Activated naive CD8-positive, alpha-beta T cell treated with anti-CD3 and anti-CD28 coated beads for 36 hours (primary cell): ENCODE data around the gene REM2. TPM values are rescaled to one million over a fixed set of nuclear protein-coding genes. Genes with fewer than 3 reads are reported as not detected.
A peak's percentile ranks its signal among the peaks of the same experiment; 100 is the strongest.
"Not testable (repeated sequence)": the region's sequence is repeated elsewhere in the genome, so short reads cannot be mapped to it uniquely, and the experiment has no call there.

Experiments used
- DNase-seq: peaks from one replicate; pipeline ENCODE4 v3.0.0; 2021
- H3K27ac Mint-ChIP-seq: one replicate; pipeline ENCODE4 v1.8.0; 2022; ENCODE audit warnings: mild to moderate bottlenecking, moderate library complexity, mixed read lengths
- H3K27me3 Mint-ChIP-seq: one replicate; pipeline ENCODE4 v1.8.0; 2022; ENCODE audit warnings: mild to moderate bottlenecking, mixed read lengths
- H3K36me3 Mint-ChIP-seq: one replicate; pipeline ENCODE4 v1.8.0; 2021; ENCODE audit warnings: mild to moderate bottlenecking, mixed read lengths
- H3K4me1 Mint-ChIP-seq: one replicate; pipeline ENCODE4 v1.8.0; 2021; ENCODE audit warnings: mixed read lengths
- H3K4me3 Mint-ChIP-seq: one replicate; pipeline ENCODE4 v1.8.0; 2022; ENCODE audit warnings: mild to moderate bottlenecking, moderate library complexity, mixed read lengths
- H3K9me3 Mint-ChIP-seq: one replicate; pipeline ENCODE4 v1.8.0; 2022; ENCODE audit warnings: mixed read lengths
- total RNA-seq, 2 experiments: library from RNA; stranded (reverse); gene quantifications; one replicate each; pipeline ENCODE4 v1.2.3, GENCODE V29; 2021

Gene REM2
- total RNA-seq, 2 experiments from 2014 or later, result 0.14 to 0.19 TPM

DNA sequence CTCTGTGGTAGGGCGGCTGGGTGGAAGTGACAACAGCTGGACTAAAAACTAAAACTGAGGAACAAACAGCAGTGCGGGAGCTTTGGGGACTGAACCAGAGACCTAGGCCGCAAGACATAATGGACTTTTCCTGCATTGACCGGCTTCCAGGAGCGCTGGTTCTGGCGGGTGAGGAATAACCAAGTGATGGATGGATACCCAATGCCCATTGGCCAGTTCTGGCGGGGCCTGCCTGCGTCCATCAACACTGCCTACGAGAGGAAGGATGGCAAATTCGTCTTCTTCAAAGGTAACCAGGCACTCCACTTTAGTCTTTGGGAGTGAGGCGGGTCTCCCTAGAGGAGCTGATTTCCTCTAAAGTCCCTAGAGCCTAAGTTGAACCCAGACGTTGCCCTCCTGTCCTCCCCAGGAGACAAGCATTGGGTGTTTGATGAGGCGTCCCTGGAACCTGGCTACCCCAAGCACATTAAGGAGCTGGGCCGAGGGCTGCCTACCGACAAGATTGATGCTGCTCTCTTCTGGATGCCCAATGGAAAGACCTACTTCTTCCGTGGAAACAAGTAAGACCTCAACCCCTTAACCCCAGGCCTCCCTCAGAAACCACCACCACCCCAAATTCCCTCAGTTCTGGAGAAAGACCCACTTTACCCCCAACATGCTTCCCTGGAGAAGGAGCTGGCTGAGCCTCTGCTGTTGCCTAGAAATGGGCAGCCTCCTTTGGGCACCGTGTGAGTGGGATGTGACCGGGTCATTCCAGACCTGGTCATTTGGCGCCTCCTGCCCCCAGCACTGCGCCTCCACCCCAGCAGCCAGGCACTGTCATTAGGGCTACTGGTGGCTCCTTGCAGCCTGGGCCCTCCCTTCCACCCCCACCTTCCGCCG lies 38.6 kb upstream of the REM2 start:
- Mint-ChIP-seq H3K4me3 (no peak overlapping the region), H3K27me3 (peaks cover 23% of the 10 kb centered on the region), H3K4me1 (no peaks in the 10 kb centered on the region), H3K9me3 (no peaks in the 10 kb centered on the region), H3K27ac (no peak overlapping the region), H3K36me3 (no peaks in the 10 kb centered on the region)
- no peak for DNase-seq

DNA sequence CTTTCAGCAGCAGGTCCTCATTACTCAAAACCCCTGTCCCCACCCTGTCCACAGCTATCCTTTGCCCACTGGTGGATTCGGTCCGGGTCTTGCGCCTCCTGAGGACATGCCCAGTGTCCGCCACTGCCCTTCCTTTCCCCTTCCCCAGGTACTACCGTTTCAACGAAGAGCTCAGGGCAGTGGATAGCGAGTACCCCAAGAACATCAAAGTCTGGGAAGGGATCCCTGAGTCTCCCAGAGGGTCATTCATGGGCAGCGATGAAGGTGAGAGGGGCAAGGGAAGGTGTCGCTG lies 38.0 kb upstream of the REM2 start:
- no peak overlapping the region for H3K4me3 Mint-ChIP-seq
- no peaks in the 10 kb centered on the region for H3K4me1 Mint-ChIP-seq
- DNase-seq, result no peak
- H3K36me3 Mint-ChIP-seq, result no peaks in the 10 kb centered on the region
- H3K27me3 Mint-ChIP-seq, result peaks cover 23% of the 10 kb centered on the region
- H3K9me3 Mint-ChIP-seq, result no peaks in the 10 kb centered on the region
- no peak overlapping the region for H3K27ac Mint-ChIP-seq

DNA sequence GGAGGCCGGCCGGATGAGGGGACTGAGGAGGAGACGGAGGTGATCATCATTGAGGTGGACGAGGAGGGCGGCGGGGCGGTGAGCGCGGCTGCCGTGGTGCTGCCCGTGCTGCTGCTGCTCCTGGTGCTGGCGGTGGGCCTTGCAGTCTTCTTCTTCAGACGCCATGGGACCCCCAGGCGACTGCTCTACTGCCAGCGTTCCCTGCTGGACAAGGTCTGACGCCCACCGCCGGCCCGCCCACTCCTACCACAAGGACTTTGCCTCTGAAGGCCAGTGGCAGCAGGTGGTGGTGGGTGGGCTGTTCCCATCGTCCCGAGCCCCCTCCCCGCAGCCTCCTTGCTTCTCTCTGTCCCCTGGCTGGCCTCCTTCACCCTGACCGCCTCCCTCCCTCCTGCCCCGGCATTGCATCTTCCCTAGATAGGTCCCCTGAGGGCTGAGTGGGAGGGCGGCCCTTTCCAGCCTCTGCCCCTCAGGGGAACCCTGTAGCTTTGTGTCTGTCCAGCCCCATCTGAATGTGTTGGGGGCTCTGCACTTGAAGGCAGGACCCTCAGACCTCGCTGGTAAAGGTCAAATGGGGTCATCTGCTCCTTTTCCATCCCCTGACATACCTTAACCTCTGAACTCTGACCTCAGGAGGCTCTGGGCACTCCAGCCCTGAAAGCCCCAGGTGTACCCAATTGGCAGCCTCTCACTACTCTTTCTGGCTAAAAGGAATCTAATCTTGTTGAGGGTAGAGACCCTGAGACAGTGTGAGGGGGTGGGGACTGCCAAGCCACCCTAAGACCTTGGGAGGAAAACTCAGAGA lies 37.0 kb upstream of the REM2 start:
- Mint-ChIP-seq H3K4me3 (no peak overlapping the region), H3K36me3 (no peaks in the 10 kb centered on the region), H3K9me3 (no peaks in the 10 kb centered on the region), H3K4me1 (no peaks in the 10 kb centered on the region), H3K27me3 (peaks cover 23% of the 10 kb centered on the region), H3K27ac (no peak overlapping the region)
- no peak for DNase-seq

DNA sequence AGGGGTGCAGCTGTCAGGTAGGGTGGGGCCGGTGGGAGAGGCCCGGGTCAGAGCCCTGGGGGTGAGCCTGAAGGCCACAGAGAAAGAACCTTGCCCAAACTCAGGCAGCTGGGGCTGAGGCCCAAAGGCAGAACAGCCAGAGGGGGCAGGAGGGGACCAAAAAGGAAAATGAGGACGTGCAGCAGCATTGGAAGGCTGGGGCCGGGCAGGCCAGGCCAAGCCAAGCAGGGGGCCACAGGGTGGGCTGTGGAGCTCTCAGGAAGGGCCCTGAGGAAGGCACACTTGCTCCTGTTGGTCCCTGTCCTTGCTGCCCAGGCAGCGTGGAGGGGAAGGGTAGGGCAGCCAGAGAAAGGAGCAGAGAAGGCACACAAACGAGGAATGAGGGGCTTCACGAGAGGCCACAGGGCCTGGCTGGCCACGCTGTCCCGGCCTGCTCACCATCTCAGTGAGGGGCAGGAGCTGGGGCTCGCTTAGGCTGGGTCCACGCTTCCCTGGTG lies 36.2 kb upstream of the REM2 start:
- H3K9me3 Mint-ChIP-seq, result no peaks in the 10 kb centered on the region
- no peak overlapping the region for H3K4me3 Mint-ChIP-seq
- H3K27ac Mint-ChIP-seq, result no peak overlapping the region
- no peaks in the 10 kb centered on the region for H3K4me1 Mint-ChIP-seq
- no peak for DNase-seq
- peaks cover 23% of the 10 kb centered on the region for H3K27me3 Mint-ChIP-seq
- H3K36me3 Mint-ChIP-seq, result no peaks in the 10 kb centered on the region

DNA sequence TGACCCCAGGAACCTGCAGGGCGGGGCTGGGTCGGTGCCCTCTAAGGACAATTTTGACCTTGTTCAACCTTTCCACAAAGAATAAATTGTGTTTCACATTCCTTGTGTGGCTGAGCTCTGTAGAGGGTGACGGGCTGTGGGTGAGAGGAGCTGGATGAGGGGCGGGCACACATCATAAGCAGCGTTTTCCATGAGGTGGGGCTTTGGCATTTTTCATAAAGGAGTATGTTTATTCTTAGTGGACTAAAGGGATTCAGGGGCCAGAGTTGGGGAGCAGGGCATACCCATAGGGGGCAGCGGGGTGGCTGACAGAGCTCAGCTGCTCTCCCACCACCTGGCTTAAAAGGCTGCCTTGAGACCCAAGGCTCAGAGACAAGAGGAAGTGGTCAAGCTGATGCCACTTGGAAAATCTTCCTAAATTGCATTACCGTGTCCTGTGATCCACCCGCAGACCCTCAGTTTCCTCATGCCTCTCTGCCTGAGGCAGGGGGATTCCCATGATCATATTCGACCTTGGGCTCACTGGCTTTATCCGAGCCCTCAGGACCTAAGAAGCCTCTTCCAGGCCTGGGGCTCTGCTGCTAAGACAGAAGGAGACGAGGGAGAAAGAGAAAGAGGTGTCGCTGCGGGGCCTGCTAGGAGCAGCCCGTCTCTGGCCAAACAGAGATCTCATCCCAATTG lies 35.2 kb upstream of the REM2 start:
- no peak for DNase-seq
- no peaks in the 10 kb centered on the region for H3K9me3 Mint-ChIP-seq
- H3K27me3 Mint-ChIP-seq, result peaks cover 23% of the 10 kb centered on the region
- no peaks in the 10 kb centered on the region for H3K36me3 Mint-ChIP-seq
- H3K4me1 Mint-ChIP-seq, result peaks cover 2% of the 10 kb centered on the region
- H3K4me3 Mint-ChIP-seq, result no peak overlapping the region
- no peak overlapping the region for H3K27ac Mint-ChIP-seq

DNA sequence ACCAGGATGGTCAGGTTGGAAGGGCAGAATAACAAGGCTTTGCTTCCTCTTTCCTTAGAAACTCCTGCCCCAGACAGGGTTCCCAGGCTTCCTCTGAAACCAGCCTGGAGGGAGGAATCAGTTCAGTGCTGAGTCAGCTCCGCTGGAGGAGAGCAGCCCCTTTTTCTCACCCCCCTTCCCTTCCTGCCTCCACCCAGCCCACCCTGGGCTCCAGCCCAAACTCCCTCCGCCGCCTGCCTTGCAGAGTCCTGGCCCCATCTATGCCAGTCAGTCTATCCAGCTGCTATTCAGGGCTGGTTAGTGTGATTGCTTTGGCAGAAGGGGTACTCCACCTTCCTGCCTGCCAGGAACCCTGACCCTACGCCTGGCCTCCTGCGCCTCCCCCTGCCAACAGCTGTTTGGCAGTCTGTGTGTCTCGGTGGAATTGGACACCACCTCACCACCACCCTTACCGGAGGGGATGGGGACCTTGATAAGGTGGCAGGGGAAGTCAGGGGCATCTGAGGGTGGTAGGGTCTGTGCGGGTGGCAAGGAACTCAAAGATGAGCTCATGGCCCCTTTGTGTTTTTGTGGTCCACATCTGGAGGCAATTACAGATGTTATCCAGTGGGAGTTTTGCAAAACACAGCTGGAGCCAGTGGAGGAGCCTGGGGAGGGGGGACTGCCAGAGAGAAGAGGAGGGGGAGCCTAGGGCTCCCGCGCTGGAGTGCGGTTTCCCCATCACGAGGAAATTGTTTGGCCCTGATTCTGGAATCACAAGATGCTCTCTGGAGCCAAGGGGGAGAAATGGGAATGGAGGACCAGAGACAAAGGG lies 34.5 kb upstream of the REM2 start:
- H3K4me1 Mint-ChIP-seq, result peaks cover 10% of the 10 kb centered on the region
- H3K9me3 Mint-ChIP-seq, result no peaks in the 10 kb centered on the region
- no peak overlapping the region for H3K27ac Mint-ChIP-seq
- no peaks in the 10 kb centered on the region for H3K36me3 Mint-ChIP-seq
- DNase-seq, result no peak
- no peak overlapping the region for H3K4me3 Mint-ChIP-seq
- peaks cover 23% of the 10 kb centered on the region for H3K27me3 Mint-ChIP-seq

DNA sequence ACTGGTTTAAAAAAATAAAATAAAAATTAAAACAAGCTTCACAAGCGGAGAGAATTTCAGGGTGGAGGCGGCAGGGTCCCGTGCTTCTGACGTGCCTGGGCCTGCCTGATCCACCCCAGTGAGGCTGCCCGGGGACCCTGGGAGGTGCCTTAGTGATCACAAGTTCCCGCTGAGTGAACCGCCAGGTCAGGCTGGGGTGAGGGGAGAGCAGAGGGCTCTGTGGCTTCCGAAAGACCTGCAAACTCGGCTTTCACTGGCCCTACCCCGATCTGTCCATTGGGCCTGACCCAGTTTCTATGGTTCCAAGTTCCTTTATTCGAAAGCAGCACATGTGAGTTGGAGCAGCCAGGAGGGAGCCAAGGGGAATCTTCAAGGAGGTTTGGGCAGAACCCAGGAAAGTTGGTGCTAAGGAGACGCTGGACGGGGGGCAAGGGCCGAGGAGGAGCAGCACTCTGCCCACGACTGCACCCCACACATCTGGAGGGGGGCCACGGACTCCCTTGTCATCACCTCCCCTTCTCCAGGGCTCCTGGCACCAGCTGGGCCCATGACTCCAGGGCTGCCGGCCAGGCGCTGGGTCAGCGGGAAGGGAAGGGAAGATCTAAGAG lies 33.7 kb upstream of the REM2 start:
- H3K36me3 Mint-ChIP-seq, result no peaks in the 10 kb centered on the region
- no peak for DNase-seq
- no peak overlapping the region for H3K27ac Mint-ChIP-seq

DNA sequence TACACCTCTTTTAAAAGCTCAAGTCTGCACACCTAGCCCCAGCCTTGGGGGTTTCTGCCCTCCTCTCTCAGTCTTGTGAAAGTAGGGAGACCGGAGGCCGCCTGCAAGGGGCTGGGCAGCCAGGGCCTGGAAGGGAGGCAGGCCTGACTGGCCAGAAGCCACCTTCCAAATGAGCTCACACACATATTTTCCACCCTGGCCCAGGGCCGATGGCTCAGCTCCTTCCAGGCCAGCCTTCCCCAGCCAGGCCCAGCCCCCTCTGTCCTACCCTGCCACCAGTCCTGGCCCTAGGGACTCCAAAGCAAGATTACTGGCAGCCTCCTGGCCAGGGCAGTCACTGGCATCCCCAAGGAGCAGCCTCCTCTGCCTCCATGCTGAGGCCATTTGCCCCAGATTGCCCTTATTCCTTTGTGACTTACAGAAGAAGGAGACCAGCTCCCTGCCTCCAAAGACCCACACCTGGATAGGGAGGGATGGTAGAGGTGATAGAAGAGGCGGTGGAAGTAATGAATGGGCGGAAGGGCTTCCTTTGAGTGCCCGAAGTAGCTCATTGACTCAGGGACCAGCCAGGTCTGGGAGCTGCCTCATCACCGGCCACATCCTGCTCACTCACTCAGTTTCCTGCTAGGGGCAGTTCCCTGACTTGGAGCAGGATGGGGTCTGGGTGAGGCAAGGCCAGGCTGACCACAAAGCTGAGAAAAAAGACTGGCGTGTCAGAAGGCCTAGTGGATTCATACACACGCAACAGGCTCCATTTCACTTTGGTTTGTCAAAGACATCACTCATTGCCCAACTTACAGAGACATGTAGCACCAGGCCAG lies 31.9 kb upstream of the REM2 start:
- Mint-ChIP-seq H3K36me3 (no peaks in the 10 kb centered on the region), H3K4me3 (no peak overlapping the region), H3K4me1 (peaks cover 18% of the 10 kb centered on the region)

More for the DNA sequence above, 33.7 kb upstream of the REM2 start:
- peaks cover 11% of the 10 kb centered on the region for H3K4me1 Mint-ChIP-seq
- no peak overlapping the region for H3K4me3 Mint-ChIP-seq
- H3K9me3 Mint-ChIP-seq, result no peaks in the 10 kb centered on the region
- H3K27me3 Mint-ChIP-seq, result peaks cover 23% of the 10 kb centered on the region

DNA sequence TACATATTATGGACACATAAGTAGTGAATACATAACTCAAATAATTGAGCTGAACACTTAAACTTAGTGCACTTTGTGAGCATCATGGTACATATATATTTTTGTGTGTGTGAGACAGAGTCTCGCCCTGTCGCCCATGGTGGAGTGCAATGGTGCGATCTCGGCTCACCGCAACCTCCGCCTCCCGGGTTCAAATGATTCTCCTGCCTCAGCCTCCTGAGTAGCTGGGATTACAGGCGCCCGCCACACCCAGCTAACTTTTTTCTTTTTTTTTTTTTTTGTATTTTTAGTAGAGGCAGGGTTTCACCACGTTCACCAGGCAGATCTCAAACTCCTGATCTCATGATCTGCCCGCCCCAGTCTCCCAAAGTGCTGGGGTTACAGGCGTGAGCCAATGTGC lies 30.8 kb upstream of the REM2 start:
- H3K4me1 Mint-ChIP-seq, result peaks cover 18% of the 10 kb centered on the region
- H3K27me3 Mint-ChIP-seq, result peaks cover 25% of the 10 kb centered on the region
- not testable (repeated sequence) for H3K27ac Mint-ChIP-seq, H3K4me3 Mint-ChIP-seq, H3K36me3 Mint-ChIP-seq, H3K9me3 Mint-ChIP-seq, DNase-seq

More for the DNA sequence above, 31.9 kb upstream of the REM2 start:
- H3K27me3 Mint-ChIP-seq, result peaks cover 29% of the 10 kb centered on the region
- no peak overlapping the region for H3K27ac Mint-ChIP-seq
- DNase-seq, result no peak
- H3K9me3 Mint-ChIP-seq, result no peaks in the 10 kb centered on the region

DNA sequence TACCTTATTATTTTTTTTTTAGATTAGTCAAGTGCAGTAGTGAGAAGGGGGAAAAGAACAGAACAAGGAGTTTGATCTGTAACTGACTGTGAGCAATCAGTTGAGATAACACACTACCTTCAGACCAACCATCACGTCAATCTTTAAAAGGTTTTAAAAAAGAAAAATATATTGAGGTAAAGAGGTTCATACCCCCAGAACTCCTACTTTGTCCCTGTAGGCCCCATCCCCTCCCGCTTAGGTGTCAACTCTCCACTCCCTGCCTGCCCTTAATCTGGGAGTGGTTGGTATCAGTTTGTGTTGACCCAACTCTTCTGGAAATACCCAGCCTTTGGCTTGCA lies 30.5 kb upstream of the REM2 start:
- H3K27ac Mint-ChIP-seq, result no peak overlapping the region
- no peak overlapping the region for H3K4me3 Mint-ChIP-seq
- peaks cover 28% of the 10 kb centered on the region for H3K27me3 Mint-ChIP-seq
- peaks cover 1% of the 10 kb centered on the region for H3K9me3 Mint-ChIP-seq
- no peaks in the 10 kb centered on the region for H3K36me3 Mint-ChIP-seq
- H3K4me1 Mint-ChIP-seq, result peaks cover 18% of the 10 kb centered on the region
- DNase-seq, result no peak

DNA sequence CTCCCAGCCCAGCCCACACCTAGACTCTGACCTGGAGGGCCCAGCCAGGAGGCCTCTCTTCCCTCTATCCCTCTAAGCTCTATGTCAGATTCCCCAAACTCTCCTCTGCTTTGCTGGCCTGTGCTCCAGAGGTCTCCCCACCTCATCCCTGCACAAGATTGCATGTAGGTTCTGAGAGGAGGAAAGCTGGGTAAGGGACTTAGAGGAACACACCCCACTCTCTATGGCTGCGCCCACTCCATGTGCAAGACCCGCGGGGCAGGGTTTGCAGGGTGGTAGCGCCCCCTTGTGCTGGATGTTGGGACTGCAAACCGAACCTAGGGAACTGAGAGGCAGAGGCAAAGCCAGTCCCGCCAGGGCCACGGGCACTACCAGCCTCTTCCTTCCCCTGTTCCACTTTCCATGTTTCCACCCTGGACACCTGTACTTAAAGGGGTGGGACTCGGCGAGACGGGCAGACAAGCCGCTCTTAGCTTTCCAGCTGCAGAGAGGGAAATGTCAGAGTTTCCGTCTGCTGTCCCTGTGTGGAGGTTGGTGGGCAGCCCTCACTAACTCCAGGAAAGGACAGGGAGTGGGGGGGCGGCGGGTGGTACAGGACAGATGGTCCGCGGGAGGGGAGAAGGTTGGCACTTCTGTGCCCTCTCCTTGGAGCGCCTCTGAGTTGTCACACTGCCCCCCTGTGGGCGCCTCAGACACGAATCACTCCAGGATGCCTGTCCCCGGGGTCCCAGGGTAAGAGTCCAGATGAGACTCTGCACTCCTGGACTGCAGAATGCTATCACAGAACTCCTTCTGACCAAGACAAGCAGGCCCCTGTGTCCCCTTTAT lies 29.9 kb upstream of the REM2 start:
- peaks cover 21% of the 10 kb centered on the region for H3K4me1 Mint-ChIP-seq
- H3K27me3 Mint-ChIP-seq, result peaks cover 28% of the 10 kb centered on the region
- peaks cover 1% of the 10 kb centered on the region for H3K9me3 Mint-ChIP-seq
- peak overlapping the region; percentile 60 for H3K27ac Mint-ChIP-seq
- peak overlapping the region; percentile 77 for H3K4me3 Mint-ChIP-seq
- no peaks in the 10 kb centered on the region for H3K36me3 Mint-ChIP-seq
- peak; percentile 88 for DNase-seq

DNA sequence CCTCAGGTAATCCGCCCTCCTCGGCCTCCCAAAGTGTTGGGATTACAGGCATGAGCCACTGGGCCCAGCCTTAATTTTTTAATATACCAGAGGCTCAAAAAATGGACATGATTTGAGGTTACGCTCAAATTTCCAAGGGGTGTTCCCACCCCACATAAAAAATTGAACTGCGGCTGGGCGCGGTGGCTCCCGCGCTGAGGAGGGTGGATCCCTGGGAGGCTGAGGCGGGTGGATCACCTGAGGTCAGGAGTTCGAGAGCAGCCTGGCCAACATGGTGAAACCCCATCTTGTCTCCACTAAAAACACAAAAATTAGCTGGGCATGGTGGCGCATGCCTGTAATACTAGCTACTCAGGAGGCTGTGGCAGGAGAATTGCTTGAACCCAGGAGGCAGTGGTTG lies 28.7 kb upstream of the REM2 start:
- H3K36me3 Mint-ChIP-seq, H3K9me3 Mint-ChIP-seq, H3K27ac Mint-ChIP-seq, H3K4me3 Mint-ChIP-seq, DNase-seq: not testable (repeated sequence)
- H3K4me1 Mint-ChIP-seq, result peaks cover 29% of the 10 kb centered on the region
- peaks cover 26% of the 10 kb centered on the region for H3K27me3 Mint-ChIP-seq
